HEK293T (cell line): ENCODE results near the gene HSPA1A.

Source experiments
- ARNT ChIP-seq: fragments of 450-650 bp; IDR thresholded peaks from 2 replicates; pipeline ENCODE4 v1.6.1; 2017; ENCODE audit warnings: mild to moderate bottlenecking
- BHLHE40 ChIP-seq: fragments of 450-650 bp; IDR thresholded peaks from 2 replicates; pipeline ENCODE4 v1.6.1; 2016; ENCODE audit warnings: mild to moderate bottlenecking, moderate library complexity, borderline replicate concordance
- ELF4 ChIP-seq: fragments of 450-650 bp; IDR thresholded peaks from 2 replicates; pipeline ENCODE4 v1.6.1; 2017; ENCODE audit warnings: antibody characterized with exemption
- FOXA1 ChIP-seq: fragments of 450-650 bp; IDR thresholded peaks from 2 replicates; pipeline ENCODE4 v1.6.1; 2016; ENCODE audit warnings: mild to moderate bottlenecking
- FOXK2 ChIP-seq: fragments of 450-650 bp; IDR thresholded peaks from 2 replicates; pipeline ENCODE4 v1.6.1; 2016; ENCODE audit warnings: mild to moderate bottlenecking
- FOXM1 ChIP-seq: fragments of 450-650 bp; IDR thresholded peaks from 2 replicates; pipeline ENCODE4 v1.6.1; 2017; ENCODE audit warnings: mild to moderate bottlenecking, borderline replicate concordance
- HDGF ChIP-seq: fragments of 450-650 bp; IDR thresholded peaks from 2 replicates; pipeline ENCODE4 v1.6.1; 2017; ENCODE audit warnings: antibody characterized with exemption, borderline replicate concordance
- L3MBTL2 ChIP-seq: fragments of 450-650 bp; conservative IDR thresholded peaks from 2 replicates; pipeline ENCODE4 v1.6.1; 2016; ENCODE audit warnings: mild to moderate bottlenecking
- NFRKB ChIP-seq: fragments of 450-650 bp; IDR thresholded peaks from 2 replicates; pipeline ENCODE4 v1.6.1; 2016; ENCODE audit warnings: mild to moderate bottlenecking, moderate library complexity
- SP1 ChIP-seq: fragments of 450-650 bp; IDR thresholded peaks from 2 replicates; pipeline ENCODE4 v1.6.1; 2017
- SUZ12 ChIP-seq: fragments of 450-650 bp; IDR thresholded peaks from 2 replicates; pipeline ENCODE4 v1.6.1; 2016; ENCODE audit warnings: mild to moderate bottlenecking
- TARDBP ChIP-seq: fragments of 450-650 bp; IDR thresholded peaks from 2 replicates; pipeline ENCODE4 v1.6.1; 2016
- ZNF384 ChIP-seq: fragments of 450-650 bp; IDR thresholded peaks from 2 replicates; pipeline ENCODE4 v1.6.1; 2016

GRCh38 chr6:31776485-31776988 lies 38.8 kb upstream of the HSPA1A start:
- TF ChIP-seq SUZ12 (no peak), FOXM1 (no peak), SP1 (no peak), FOXA1 (no peak), ZNF384 (no peak), FOXK2 (no peak), ELF4 (no peak), BHLHE40 (no peak), NFRKB (no peak), L3MBTL2 (no peak), TARDBP (no peak), ARNT (no peak), HDGF (no peak)
